NCI-H460 (cell line): ENCODE results near the gene CHAMP1. TPM values are rescaled to one million over a fixed set of nuclear protein-coding genes. Genes with fewer than 3 reads are reported as not detected.

Source experiments
- DNase-seq: peaks from one replicate; pipeline ENCODE4 v3.0.0-alpha.2; 2016; ENCODE audit warnings: low read depth; ENCODE audit errors: extremely low read depth
- total RNA-seq: library from RNA; depleted of rRNA; stranded (reverse); fragments of >200 nt; shearing (Covaris generic); gene quantifications from 2 replicates; pipeline ENCODE4 v1.2.3, GENCODE V29; 2014

Gene CHAMP1
- total RNA-seq, 1 experiment from 2014 or later: 20.3 TPM

- DNase-seq: no peak
Observed at GRCh38 chr13:114298866-114299265, 15.4 kb upstream of the CHAMP1 start.

DNA sequence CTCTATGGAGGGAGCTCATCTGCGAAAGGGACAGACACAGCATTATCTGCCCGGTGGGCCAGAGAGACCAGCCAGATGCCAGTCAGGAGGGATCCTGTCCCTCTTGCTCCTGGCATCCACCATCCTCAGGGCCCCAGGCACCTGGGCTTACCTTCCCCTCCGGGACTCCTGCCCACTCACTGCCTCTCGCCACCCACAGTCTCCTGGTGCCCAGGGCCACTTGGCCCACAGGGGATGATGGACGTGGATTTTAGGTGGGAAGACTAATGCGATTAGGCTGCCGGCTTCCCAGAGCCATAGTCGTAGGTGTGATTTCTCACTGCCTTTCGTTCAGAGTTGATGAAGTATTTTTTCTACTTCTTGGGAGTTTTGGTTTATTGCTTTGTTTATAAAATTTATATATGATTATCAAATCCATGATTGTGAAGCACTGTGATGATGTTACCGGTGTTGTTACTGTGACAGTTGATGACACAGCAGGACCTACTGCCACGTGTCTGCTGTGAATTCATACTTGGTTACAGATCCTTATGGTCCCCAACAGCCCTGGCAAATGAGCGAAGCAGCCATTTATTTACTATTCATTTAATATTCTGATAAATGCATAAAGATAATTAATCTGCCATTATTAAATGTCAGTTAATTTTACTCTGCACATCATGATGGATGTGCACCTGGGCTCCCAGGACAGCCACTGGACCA lies 14.5 kb upstream of the CHAMP1 start:
- DNase-seq: no peak

GRCh38 chr13:114303700-114304327 lies 10.5 kb upstream of the CHAMP1 start:
- no peak for DNase-seq

DNA sequence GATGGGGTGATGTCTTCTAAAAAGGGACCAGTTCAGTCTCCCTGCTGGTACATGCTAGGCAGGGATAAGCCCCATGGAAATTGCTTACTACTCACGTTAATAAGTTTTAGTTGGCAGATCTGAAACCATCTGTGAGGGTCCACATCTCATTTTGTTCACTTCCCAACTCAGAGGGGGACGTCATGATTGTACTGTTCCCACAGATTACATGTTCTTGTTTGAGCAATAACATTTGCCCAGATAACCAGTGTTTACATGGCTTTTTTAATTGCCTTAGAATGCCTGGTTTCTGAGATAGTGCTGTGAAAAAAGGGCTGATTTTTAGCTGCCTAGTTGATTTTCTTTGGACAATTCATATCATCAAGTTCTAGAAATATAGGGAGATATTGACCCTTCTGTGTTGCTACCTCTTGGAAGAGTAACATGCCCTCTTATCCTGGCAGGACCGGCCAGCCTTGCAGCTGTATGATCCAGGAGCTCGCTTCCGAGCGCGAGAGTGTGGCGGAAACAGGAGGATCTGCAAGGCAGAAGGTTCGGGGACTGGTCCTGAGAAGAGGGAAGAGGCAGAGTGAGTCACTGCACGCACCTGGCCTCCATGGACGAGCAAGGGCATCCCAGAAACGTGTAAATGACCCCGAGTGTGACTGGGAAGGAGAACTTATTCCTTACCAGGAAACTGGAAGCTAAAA lies 9.8 kb upstream of the CHAMP1 start:
- no peak for DNase-seq

DNA sequence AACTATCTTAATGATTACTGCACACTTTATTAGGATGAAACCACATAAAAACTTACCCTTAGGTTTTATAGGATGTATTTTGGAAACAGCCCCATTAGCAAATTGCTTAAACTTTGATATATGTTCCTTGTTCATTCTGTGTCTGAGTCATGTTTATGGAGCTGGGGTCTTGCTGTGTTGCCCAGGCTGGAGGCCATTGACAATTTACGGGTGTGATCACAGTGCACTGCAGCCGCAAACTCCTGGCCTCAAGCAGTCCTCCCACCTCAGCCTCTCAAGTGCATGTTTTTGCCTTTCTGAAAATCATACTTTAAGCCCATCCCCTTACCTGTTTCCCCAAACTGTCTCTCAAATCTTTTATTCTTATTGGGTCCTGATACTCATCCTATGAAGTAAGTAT lies 5.2 kb upstream of the CHAMP1 start:
- DNase-seq: no peak

GRCh38 chr13:114309806-114310410 lies 4.4 kb upstream of the CHAMP1 start:
- DNase-seq: no peak

DNA sequence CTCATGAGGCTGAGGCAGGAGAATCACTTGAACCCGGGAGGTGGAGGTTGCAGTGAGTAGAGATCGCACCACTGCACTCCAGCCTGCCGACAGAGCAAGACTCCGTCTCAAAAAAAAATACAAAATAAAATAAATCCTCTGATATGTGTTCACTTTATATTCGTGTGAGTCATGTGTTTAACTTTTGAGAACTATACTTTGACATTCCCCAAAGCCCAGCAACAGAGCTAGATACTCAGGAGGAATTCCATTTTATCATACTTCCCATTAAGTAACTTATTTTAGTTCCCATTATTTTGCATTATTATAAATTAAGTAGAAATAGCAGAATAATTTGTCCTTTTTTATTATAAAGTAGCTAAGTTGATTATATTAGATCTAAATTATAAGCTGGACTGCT lies 3.3 kb upstream of the CHAMP1 start:
- no peak for DNase-seq

- no peak for DNase-seq
Observed at GRCh38 chr13:114311387-114311786, 2.9 kb upstream of the CHAMP1 start.

DNA sequence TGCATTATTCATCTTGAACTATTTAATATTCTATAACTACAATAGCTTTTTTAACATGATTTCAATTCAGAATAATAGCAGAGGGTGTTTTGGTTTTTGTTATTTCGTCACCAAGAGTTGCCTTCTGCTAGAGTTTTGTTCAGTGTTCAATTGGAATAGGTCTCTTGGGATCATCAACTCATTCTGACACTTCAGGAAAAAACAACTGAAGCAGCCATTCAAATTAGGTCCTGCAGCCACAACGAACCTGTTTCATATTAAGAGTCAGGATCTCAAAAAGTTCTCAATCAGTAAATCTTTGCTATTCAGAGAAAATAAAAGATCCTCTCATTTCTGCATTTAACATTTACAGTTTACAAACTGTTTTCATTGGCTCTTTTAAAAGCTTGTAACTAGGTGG lies 2.4 kb upstream of the CHAMP1 start:
- no peak for DNase-seq

GRCh38 chr13:114313061-114313860 lies 1.0 kb upstream of the CHAMP1 start:
- DNase-seq: no peak

DNA sequence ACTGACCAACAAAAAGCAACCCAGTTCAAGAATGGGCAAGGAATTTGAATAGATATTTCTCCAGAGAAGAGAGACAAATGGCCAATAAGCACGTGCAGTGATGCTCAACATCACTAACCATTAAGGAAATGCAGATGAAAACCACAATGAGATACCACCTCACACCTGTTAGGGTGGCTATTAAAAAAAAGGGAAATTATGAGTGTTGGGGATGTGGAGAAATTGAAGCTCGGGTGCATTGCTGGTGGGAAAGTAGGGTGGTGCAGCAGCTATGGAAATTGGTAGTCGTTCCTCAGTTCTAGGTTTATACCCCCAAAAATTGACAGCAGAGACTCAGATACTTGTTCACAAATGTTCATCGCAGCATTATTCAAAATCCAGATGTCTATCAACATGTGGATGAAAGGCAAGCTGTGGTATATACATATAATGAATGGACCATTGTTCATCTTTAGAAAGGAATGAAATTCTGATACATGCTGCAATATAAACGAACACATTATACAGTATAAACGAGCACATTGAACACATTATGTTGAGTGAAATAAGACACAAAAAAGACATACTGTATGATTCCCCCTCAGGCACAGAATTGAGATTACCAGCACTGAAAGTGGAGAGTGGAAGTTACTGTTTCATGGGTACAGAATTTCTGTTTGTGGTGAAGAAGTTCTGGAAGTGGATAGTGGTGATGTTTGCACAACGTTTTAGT lies 927 bp downstream of the CHAMP1 start:
- no peak for DNase-seq

- DNase-seq: no peak
Observed at GRCh38 chr13:114318624-114319023, 4.3 kb downstream of the CHAMP1 start.

DNA sequence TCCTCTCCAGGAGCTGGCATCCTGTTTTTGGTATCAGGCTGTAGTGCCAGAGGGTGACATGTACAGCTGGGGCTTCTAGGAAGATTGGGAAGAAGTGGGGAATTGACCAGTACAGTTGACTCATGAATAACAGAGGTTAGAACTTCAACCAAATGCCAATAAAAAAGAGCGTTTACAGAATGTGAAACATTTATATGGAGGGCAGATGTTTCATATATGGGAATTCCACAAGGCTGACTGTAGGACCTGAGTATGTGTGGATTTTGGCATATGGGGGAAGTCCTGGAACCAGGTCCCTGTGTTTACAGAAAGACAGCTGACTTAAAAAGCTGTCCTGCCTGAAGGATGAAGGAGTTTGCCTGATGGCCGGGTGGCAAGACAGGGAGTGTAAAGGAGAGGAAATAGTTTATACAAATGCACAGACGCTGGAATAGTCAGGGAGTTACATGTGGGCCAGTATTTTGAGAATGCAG lies 5.2 kb downstream of the CHAMP1 start:
- no peak for DNase-seq

- DNase-seq: no peak
Observed at GRCh38 chr13:114320065-114320464, 5.8 kb downstream of the CHAMP1 start.

DNA sequence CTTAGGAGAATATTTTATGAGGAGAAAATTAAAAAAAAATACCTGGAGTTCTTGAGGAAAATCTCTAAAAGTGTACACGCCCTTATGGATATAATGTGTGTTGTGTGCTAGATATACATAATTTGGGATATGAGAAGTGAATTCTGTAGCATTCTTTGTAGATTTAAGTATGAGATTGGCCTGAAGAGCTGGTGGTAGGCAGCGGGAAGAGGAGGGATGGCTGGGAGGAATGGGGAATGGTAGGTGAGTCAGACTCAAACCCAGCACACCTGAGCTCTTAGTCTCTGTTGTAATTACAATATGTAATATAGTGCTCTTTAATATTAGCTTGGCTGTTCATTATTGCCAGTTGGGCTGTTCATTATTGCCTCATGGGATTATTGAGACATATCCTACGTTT lies 7.0 kb downstream of the CHAMP1 start:
- DNase-seq: no peak

GRCh38 chr13:114323349-114323748 lies 9.0 kb downstream of the CHAMP1 start:
- no peak for DNase-seq

DNA sequence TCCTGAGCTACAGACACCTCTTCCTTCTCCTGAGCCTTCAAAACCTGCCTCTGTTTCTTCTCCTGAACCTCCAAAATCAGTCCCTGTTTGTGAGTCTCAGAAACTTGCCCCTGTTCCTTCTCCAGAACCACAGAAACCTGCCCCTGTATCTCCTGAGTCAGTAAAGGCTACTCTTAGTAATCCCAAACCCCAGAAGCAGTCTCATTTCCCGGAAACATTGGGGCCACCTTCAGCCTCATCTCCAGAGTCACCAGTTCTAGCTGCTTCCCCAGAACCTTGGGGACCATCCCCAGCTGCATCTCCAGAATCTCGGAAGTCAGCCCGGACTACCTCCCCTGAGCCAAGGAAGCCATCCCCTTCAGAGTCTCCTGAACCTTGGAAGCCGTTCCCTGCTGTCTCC lies 10.0 kb downstream of the CHAMP1 start:
- DNase-seq: no peak

GRCh38 chr13:114325729-114326128 lies 11.4 kb downstream of the CHAMP1 start:
- no peak for DNase-seq

DNA sequence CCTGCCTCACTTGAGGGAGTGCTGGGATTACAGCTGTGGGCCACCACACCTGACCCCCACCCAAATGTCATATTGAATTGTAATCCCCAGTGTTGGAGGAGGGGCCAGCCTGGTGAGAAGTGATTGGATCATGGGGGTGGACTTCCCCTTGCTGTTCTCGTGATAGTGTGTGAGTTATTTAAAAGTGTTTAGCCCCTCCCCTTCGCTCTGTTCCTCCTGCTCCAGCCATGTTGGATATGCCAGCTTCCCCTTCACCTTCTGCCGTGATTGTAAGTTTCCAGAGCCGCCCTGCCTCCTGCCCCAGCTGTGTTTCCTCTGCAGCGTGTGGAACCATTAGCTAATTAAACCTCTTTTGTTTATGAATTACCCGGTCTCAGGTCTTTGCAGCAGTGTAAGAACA lies 13.7 kb downstream of the CHAMP1 start:
- DNase-seq: no peak

DNA sequence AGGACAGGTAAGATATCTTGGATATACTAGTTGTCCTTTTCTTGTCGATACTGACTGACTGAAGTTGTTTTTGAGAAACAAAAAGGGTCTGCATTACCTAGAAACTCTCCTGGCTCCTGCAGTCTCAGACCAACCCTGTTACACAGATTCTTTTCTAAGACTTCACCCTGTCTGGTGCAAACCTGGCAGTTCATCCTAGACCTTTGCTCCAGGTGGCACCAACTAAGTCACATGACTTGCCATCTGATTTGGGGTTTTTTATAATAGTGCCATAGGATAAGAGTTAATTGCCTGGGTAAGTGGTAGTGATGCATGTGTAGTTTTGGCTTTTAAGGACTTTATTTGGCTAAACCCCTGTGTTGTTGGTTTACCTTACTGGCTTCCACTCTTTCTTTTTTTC lies 14.3 kb downstream of the CHAMP1 start:
- DNase-seq: no peak
